GM19455 (cell line): Measurements from ENCODE around the gene RGS5.

Experiments
- ATAC-seq: cut with Tn5 transposase; IDR thresholded peaks from one replicate; pipeline ENCODE4 v1.9.1; 2021; ENCODE audit not compliant: unreplicated experiment

The RGS5 gene

DNA sequence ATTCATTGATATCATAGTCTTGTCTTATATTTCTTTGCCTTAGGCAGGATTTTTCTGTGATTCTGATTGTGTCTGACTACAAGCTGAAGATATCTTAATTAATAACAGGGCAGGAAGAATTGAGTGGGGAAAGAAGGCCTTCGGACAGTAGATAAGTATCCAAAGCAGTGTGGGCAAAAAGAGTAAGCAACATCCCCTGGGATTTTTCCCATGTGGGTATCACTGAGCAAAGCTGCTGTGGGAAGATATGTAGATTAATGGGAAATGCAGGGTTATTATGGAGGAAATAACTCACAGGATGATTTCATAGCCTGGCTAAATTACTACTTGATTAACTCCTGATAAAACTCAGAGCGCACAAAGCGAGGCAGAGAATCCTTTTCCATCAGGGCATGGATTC lies 55.7 kb downstream of the RGS5 start:
- ATAC-seq, result no peak

DNA sequence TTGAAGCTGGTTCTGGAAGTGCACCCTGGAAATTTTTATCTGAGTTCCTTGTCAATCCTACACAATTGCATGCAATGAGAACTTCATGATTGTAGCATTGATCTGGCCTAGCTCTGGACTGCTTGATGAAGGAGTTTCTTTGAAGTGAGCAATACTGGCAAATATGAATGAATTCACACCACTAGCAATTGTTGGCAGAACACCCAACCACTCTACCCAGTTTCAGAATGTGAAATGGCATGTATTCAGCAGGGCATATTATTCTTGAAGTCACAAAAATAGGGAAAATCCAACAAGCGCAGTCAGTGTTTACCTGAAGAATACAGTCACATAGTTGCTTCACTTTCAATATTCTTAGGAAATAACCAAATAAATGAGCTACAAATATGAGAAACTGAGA lies 57.3 kb downstream of the RGS5 start:
- ATAC-seq, result no peak

DNA sequence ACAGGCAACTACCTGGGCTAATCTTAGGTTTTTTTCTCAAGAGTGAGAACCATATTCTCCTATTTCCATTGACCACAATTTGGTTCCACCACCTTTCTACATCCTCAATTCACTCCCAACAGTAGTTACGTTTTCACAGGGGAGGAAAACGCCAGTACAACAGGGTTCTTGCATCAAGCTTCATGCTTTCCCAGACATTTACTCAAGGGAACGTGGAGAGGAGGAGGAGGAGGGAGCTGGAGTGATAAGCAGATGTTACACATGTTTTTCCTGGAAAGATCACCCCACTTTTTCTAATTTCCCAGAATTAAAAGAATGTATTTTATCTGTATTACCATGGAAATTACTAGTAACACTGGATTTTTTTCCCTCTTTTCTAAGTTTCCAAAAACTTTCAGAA lies 58.3 kb downstream of the RGS5 start:
- no peak for ATAC-seq

DNA sequence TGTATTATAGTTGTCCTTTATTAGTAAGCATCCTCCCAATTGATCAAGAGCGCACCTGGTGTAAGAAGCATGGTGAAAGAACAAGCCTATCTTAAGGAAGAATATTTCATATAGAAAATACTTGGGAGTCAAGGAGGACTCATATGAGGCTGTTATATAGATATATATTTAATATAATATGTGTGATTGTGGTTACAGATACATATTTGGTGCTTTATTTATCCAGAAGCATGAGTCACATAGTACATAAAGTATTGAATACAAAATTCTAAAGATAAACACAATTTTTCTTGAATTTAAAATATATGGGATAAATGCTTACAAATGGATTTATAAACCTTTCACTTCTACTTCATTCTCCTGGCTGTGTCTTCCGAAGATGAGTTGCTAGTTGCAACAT lies 60.6 kb downstream of the RGS5 start:
- no peak for ATAC-seq

DNA sequence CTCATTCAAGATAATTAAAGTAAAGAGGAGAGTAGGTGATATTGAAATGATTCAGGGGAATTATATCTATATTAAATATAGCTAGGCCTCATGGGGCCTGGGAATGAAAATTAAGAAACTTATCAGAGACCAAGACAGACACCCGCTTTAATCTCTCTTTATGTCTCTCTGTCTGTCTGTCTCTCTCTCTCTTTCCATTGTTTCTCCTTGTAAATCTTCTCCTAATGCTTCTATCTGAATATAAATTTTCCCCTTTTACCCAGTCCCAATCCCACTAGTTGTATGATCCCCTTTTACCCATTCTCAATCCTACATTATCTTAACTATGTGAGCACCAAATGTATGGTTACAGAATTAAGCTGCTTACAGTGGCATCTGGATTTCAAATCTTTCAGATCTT lies 61.2 kb downstream of the RGS5 start:
- no peak for ATAC-seq

DNA sequence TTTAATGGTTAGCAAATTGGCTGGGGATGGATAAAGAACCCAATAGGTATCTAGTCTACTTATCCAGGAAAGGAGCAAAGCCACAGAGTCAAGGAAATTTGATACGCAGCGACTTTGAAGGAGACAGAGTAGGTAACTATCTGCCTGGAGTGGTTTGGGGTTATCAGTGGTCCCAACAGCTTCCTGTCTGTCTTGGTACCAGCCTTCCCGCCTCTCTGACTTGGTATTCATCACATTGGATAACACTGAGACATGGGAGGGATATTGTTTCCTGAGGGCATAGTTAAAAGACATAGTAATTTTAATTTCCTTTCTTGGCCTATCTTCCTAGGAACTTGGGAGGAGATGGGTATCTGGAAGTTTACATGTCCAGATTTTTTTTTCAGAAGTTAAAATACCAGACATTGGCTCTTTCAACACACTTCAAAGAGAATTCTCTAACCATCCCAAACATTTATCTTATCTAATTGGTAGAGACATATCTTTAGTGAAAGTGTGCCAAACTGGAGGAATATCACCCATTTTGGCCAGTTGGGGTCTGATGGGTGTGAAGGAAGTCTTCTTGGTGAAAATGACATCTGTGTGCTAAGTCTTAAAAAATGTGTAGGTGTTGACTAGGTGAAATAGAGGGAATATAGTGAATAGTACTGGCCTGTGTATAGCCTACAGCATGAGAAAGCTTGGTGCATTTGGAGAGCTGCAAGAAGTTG lies 65.0 kb downstream of the RGS5 start:
- ATAC-seq, result no peak

DNA sequence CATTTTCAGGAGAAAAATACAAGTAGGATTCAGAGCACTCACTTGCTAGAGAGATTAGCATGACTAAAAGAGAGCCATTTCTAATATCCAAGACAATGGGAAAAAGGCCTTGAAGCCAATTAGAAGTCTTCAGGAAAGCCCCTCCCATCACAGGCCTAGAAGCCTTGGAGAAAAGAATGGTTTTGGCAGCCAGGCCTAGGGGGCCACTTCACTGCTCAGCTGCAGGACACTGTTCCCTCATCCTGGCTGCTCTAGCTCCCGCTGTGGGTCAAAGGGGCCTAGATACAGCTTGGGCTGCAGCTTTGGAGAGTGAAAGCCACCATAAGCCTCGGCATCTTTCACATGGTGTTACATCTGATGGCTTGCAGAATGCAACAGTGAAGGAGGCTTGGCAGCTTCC lies 70.7 kb downstream of the RGS5 start:
- no peak for ATAC-seq

DNA sequence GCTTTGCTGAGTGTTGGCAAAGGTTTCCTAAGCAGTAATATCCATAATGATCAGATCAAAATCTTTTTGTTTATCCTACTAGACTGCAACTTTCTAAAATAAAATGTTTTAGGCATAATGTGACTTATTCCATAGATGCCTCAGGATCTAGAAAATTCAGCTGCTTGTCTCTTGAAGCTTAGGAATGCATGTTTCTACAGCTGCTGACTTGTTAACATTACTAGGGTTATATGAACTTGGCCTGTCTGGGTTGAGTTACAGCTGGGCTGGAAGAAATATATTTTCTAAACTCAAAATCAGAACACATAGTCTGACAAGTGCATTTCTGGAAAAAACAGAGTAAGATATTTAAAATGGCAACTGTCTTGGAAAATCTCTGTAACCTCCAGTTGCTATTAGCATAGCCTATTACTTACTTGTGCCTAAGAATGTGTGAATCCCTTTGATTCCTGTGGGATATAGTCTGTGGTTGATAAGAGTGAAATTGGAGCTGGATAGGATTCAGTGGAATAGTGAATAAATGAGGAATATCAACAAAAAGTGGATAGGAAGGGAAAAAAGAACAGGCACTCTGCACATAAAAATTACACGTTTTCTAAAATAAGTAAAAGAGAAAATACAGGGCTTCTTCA lies 72.4 kb downstream of the RGS5 start:
- no peak for ATAC-seq

DNA sequence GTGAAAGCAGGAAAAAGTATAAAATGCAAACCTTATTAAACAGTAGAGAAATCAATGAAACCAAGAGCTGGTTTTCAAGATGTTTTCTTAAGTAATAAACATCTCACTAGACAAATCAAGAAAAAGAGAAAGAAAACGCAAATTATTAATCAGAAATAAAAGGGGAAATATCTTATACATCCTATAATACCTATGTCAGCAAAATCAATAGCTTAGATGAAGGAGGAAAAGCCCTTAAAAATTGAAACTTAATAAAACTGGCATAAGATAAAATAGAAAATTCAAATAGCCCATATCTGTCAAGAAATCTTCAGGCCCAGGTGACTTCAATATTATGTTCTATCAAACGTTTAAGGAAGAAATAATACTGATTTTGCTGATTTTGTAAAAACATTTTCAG lies 74.4 kb downstream of the RGS5 start:
- ATAC-seq, result no peak

DNA sequence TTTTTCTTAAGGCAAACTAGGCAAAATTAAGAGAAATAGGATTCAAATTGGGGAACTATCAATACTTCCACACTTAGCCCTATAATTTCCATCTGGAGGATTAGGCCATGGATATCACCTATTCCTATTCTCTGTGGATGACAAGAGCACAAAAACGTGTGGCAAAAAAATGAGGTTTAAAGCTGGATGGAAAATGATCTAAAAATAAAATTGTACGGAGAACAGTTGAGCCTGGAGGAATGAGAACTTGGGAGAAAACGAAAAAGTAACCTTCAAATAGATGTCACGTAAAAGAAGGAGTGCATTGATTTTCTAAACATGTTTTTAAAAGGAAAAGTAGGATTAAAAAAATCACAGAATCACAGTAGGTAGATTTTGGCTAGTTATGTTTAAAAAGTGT lies 77.9 kb downstream of the RGS5 start:
- ATAC-seq, result no peak

DNA sequence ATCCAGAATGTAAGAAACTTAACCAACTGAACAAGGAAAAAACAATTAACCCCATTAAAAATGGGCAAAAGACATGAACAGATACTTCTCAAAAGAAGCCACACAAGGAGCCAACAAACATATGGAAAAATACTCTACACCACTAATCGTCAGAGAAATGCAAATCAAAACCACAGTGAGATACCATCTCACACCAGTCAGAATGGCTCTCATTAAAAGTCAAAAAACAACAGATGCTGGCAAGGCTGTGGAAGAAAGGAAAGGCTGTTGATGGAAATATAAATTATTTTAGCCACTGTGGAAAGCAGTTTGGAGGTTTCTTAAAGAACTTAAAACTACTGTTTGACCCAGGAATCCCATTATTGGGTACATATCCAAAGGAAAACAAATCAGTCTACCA lies 82.3 kb downstream of the RGS5 start:
- no peak for ATAC-seq

DNA sequence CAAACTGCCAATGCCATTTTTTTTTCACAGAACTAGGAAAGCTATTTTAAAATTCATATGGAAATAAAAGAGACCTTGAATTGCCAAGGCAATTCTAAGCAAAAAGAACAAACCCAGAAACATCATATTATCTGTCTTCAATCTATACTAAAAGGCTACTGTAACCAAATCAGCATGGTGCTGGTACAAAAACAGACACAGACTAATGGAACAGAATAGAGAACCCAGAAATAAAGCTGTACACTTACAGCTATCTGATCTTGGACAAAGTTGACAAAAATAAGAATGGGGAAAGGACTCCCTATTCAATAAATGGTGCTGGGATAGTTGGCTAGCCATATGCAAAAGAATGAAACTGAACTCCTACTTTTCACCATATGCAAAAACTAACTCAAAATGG lies 83.0 kb downstream of the RGS5 start:
- no peak for ATAC-seq

DNA sequence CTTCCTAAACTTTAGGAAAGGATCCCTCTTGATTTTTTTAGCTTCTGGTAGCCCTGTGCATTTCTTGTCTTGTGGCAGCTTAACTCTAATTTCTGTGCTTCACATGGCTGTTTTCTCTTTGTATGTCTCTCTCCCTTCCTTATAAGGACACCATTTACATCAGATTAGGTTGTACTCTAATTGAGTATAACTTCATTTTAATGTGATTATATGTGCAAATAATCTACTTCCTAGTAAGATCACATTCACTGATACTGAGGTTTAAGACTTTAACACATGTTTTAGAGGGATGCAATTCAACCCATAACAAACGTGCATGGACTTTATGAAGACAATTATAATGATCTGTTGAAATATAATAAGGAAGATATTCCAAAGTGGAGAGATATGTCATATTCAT lies 86.8 kb downstream of the RGS5 start:
- no peak for ATAC-seq

DNA sequence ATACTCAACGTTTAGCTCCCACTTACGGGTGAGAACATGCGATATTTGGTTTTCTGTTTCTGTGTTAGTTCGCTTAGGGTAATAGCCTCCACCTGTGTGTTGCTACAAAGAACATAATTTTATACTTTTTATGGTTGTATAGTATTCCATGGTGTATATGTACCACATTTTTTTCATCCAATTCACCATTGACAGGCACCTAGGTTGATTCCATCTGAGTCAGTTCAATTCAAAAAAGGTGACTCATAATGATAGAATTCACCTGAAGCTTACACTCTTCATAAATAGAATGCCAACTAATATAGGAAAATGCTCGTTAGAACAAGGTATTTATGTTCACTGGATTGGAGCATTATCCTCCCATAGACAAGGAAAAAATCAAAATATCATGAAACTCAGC lies 95.1 kb downstream of the RGS5 start:
- ATAC-seq, result no peak

DNA sequence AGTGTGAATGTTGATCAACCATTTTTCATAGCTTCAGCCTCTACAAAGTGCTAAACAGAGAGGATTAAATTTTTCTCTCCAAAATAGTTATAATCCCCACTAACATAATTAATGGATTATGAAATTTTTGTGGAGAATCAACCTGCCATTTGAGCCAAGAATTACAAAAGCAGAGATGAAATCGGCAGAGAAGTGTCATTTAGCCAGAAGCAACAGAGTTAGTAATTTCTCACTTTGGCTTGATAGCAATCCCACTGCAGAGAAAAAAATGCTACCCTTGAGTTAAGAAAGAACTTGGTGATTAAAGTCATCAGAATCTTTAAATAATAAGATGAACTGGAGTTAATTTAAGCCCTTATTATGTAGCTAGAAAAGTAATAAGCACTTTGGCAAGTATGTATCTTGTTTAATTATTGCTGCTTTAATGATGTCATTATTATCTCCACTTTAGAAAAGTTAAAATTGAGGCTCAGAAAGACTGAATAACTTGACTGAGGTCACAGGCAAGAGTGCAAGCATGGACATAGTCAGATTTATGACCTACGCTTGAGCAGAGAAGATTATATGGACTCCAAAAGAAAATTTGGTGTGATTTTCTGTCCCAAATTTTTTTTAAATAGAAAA lies 96.2 kb downstream of the RGS5 start:
- no peak for ATAC-seq

DNA sequence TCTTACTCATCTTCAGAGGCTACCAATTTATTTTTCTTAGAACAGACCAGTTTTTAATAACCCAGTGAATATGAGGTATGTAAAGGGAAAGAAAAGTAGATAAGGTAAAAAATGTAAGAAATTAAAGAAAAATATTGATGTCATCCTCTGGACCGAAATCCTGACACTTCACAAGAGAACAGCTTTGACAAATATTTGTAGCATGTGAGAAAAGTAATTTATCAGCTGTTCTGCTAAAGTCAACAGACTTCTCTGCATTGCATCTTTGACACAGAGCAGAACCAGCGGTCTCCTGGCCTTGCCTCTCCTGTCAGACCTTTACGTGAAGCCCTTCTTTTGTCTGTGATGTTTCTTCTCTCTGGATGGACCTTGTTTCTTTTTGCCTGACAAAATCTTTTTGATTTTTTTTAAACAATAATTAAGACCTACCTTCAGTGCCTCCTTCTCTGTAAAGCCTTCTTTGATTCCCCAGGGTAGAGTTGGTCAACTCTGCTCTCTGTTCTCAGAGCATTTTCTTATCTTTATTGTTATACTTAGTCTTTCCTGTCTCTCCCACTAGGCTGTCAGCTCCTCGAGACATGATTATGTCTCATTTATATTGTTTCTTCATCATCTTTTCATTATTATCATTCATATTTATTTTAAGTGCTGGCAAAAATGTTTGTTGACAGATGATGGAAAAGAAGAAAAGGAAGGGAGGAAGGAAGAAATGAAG lies 98.2 kb downstream of the RGS5 start:
- ATAC-seq, result no peak

DNA sequence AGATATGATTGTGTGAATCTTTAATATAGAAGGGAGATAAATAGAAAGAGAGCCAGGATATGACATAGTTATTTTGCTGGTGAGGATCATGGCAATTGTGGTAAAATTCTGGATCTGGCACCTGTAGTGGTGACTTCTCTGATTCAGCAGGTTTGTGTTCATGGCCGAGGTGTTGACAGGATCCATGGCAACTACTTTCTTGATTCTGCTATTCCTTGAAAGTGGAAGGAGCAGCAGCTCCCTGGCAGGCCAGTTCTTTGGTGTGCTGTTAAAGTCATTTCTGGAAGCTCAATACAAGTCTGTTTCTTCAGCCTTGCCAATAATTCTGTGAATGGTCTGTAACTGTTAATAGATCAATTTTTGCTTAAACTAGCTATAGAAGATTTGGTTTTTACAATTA lies 100.1 kb downstream of the RGS5 start:
- no peak for ATAC-seq

DNA sequence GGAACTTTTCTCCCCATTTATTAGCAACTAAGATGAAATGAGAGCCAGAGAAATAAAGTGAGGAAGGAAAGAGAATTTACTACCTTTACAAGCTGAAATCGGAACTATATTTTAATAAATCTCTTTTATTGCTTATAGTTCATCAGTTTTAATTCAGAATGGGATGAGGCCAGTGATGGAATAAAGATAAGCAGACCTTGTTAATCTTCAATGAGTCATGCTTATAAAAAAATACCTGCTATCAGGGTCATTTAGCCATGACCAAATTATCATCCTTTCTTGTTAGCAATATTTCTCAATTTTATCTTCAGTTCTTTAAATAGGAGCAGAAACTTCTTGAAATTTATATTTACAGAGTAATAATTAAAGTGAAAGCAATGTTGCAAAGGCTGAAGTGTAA lies 107.5 kb downstream of the RGS5 start:
- no peak for ATAC-seq

DNA sequence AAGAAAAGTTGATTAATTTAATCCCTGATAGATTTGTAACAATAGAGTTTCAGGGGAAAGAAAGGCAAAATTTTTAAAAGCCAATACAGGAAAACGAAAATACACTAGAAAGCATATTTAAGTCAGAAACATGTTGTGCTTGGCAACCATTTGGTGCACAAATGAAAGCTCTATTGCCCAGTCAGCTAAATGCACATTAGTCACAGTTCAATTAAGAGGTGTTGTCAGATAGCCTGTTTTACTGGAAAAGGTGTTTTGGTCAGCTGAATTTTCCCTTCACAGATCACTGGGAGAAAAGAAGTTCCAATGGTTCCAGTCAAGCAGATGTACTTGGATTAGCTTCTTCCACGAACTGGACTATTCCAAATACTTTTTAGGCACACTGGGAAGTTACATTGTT lies 108.1 kb downstream of the RGS5 start:
- no peak for ATAC-seq

DNA sequence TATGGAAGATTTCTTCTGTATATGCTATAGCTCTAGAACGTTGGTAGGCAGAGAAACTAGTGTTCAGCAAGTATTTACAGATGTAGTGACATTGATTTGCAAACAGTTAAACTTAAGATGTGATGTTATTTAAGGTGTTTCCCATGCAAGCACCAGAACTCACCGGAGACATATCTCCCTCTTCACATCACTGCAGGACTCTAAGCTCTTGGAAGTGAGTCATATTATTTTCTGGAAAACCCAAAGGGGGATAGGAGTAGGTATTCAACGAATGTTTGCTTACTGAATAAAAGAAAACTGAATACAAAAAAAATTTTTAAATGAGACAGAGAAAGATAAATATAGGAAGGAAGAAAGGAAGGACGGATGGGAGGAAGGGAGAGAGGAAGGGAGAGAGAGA lies 108.5 kb downstream of the RGS5 start:
- no peak for ATAC-seq

DNA sequence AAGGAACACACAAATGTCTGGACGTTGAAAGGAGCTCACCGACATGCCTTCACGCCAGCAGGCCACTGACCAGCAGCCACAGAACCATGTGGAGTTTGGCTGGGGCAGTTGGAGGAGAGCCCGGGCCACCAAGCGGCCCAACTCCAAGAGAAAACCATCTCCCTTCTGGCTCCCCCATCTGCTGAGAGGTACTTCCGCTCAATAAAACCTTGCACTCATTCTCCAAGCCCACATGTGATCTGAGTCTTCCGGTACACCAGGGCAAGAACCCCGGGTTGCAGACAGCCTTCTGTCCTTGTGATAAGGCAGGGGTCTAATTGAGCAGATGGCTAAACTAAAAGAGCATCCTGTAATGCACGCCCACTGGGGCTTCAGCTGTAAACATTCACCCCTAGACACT lies 109.1 kb downstream of the RGS5 start:
- no peak for ATAC-seq

DNA sequence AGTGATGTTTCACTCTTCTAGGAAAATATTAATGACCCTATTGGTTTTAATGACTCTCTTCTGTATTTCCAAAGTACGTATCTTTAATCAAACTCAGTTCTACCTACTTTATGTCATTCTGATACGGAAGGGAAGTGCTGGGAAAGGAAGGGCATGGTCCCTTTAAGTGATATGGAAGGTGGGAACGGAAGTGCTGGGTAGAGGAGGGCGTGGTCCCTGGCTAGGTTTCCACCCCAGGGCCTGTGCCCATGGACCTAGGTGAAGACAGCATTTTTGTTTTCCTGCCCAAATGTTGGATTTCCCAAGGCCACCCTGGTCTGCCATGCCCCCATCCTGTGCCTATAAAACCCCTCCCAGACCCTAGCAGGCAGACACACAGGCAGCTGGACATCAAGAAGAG lies 109.5 kb downstream of the RGS5 start:
- ATAC-seq, result no peak
